ENCODE data around the gene PCSK6.

DNA sequence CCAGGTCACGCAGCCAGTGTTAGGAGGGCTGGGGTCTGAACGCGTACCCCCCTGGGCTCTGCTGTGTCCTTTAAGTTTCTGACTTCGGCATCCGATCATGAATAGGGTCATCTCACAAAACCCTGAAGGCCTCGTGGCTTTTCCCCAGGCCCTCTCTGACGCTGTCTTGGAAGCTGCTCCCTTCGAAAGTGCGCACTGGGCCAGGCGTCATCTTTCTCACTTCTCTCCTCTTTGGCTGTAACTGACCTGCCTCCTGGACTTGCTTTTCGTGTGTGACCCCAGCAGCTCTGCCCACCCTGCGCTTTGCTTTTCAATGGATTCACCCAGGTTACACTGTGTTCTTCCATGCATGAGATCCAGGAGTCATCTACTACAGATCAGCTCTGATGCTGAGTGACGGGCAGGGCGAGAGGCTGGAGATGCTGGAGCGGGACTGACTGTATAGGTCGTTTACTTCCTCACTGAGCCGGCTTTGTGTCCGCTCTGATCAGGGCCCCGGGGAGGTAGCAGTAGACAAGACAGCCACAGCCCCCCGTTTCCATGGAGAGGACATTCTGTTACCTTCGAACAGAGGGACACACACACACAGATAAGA lies 45.0 kb upstream of the PCSK6 start:
- TF ChIP-seq POLR2A (IDR thresholded peaks at IDR 0.05), result no peak
- TF ChIP-seq, protein P1, sequence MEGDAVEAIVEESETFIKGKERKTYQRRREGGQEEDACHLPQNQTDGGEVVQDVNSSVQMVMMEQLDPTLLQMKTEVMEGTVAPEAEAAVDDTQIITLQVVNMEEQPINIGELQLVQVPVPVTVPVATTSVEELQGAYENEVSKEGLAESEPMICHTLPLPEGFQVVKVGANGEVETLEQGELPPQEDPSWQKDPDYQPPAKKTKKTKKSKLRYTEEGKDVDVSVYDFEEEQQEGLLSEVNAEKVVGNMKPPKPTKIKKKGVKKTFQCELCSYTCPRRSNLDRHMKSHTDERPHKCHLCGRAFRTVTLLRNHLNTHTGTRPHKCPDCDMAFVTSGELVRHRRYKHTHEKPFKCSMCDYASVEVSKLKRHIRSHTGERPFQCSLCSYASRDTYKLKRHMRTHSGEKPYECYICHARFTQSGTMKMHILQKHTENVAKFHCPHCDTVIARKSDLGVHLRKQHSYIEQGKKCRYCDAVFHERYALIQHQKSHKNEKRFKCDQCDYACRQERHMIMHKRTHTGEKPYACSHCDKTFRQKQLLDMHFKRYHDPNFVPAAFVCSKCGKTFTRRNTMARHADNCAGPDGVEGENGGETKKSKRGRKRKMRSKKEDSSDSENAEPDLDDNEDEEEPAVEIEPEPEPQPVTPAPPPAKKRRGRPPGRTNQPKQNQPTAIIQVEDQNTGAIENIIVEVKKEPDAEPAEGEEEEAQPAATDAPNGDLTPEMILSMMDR (IDR thresholded peaks at IDR 0.05), result no peak
- TF ChIP-seq EP300 (IDR thresholded peaks at IDR 0.05), result no peak
